ENCODE data around the gene AGBL1. TPM values are rescaled to one million over a fixed set of nuclear protein-coding genes. Genes with fewer than 3 reads are reported as not detected.

Gene AGBL1
- total RNA-seq, 1 donor from 2014 or later = not detected

DNA sequence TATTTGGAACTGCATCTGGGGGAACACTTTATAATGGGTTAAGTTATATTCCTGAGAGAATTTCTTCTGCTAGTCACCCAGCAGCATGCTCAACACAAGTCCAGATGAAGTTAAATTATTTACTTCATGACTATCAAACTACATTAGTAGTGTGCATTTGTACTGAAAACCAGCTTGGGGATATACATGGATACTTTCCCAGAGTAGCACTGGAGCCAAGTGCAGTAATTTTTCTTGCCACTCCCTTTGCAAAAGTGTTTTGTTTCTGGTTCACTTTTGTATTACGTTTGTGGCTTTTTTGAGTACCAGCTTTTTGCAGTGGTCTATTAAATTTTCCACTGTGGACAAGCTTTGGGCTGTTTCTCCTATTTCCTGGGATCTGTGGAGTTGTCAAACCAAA is 243.0 kb downstream of the AGBL1 start:
- TF ChIP-seq, protein P1, sequence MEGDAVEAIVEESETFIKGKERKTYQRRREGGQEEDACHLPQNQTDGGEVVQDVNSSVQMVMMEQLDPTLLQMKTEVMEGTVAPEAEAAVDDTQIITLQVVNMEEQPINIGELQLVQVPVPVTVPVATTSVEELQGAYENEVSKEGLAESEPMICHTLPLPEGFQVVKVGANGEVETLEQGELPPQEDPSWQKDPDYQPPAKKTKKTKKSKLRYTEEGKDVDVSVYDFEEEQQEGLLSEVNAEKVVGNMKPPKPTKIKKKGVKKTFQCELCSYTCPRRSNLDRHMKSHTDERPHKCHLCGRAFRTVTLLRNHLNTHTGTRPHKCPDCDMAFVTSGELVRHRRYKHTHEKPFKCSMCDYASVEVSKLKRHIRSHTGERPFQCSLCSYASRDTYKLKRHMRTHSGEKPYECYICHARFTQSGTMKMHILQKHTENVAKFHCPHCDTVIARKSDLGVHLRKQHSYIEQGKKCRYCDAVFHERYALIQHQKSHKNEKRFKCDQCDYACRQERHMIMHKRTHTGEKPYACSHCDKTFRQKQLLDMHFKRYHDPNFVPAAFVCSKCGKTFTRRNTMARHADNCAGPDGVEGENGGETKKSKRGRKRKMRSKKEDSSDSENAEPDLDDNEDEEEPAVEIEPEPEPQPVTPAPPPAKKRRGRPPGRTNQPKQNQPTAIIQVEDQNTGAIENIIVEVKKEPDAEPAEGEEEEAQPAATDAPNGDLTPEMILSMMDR (IDR thresholded peaks at IDR 0.05) = no peak
- no peak overlapping the region for H3K27ac Mint-ChIP-seq (ENCODE audit: unreplicated experiment)
- H3K9me3 Mint-ChIP-seq (ENCODE audit: unreplicated experiment) = peaks cover 28% of the 10 kb centered on the region
- no peaks in the 10 kb centered on the region for H3K36me3 Mint-ChIP-seq (ENCODE audit: unreplicated experiment)
- no peak overlapping the region for H3K4me3 Mint-ChIP-seq (ENCODE audit: unreplicated experiment)
- H3K4me1 Mint-ChIP-seq (ENCODE audit: unreplicated experiment) = no peaks in the 10 kb centered on the region
- DNase-seq (ENCODE audit: extremely low spot score, unreplicated experiment) = no peak
- no peaks in the 10 kb centered on the region for H3K27me3 Mint-ChIP-seq (ENCODE audit: unreplicated experiment)

DNA sequence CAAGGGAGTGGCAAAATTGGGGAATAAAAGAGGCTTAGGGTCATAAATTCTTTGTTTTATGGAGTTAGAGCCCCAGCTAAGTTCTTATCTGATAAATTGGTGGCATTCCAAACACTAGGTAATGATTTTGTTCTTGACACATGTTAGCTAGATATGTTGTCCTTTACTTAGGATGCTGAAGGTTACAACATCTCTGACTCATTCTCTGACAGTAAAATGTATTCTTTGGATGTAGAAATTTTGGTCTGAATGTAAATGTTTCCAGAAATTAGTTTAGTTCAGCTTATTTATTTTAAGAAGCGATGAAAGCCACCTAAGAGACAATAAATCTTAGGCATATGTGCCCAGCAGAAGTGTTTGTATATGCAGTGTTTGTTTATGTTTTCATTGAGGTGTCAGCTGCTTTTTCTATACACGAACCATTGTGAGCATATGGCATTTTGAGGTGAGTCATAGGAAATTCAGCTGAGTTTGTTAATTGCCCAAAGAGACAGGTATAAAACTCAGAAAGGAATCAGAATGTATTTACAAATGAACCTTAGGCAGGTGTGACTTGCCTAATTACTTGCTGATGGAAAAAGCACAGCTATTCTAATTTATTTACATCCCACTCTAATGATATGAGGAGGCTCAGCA is 247.7 kb downstream of the AGBL1 start:
- H3K36me3 Mint-ChIP-seq (ENCODE audit: unreplicated experiment) = no peaks in the 10 kb centered on the region
- H3K27me3 Mint-ChIP-seq (ENCODE audit: unreplicated experiment) = no peaks in the 10 kb centered on the region
- H3K4me1 Mint-ChIP-seq (ENCODE audit: unreplicated experiment) = no peaks in the 10 kb centered on the region
- H3K4me3 Mint-ChIP-seq (ENCODE audit: unreplicated experiment) = no peak overlapping the region
- TF ChIP-seq, protein P1 (IDR thresholded peaks at IDR 0.05) = no peak
- no peak overlapping the region for H3K27ac Mint-ChIP-seq (ENCODE audit: unreplicated experiment)
- peaks cover 35% of the 10 kb centered on the region for H3K9me3 Mint-ChIP-seq (ENCODE audit: unreplicated experiment)
- no peak for DNase-seq (ENCODE audit: extremely low spot score, unreplicated experiment)

DNA sequence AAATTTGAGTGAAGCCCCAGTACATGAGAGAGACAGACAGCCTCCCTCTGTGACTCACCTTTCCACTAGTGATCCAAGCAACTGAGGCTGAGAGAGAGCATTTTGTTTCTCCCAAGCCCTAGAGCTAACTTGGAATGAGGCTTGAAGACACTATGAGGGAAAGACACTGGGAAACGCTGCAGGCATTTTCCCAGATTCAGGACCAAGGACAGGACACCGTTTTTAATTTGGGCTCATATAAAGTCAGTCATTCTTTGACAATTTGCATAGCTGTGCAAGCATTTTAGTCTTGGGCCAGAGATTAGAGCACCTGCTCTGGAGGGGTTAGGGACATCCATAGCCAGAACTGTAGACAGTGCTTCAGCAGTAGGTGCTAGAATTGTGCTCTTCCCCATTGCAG is 249.0 kb downstream of the AGBL1 start:
- H3K9me3 Mint-ChIP-seq (ENCODE audit: unreplicated experiment) = peaks cover 46% of the 10 kb centered on the region
- no peaks in the 10 kb centered on the region for H3K36me3 Mint-ChIP-seq (ENCODE audit: unreplicated experiment)

DNA sequence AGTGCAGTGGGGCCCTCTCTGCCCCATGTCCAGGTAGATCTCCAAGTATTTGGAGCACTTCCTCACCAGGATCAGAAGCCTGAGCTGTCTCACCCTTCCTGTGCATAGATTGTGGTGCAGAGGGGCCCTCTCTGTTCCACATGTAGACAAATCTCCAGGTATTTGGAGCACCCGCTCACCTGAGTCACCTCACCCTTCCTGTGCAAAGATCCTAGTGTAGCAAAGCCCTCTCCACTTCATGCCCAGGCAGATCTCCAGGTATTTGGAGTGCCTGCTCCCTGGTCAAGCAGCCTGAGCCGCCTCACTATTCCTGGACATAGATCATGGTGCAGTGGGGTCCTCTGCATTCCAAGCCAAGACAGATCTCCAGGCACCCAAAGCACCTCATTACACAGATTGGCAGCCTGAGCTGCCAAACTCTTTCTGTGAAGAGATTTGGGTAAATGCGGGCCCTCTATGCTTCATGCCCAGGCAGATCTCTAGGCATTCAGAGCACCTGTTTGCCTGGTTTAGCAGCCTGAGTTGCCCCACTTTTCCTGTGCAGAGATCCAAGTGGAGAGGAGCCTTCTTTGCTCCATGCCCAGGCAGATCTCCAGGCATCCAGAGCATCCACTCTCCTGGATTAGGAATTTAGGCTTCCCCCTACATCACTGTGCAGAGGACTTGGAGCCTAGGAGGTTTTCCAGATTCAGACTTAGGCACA is 249.8 kb downstream of the AGBL1 start:
- Mint-ChIP-seq H3K27ac (ENCODE audit: unreplicated experiment) (no peak overlapping the region), H3K4me1 (ENCODE audit: unreplicated experiment) (no peaks in the 10 kb centered on the region)
- TF ChIP-seq, protein P1 (IDR thresholded peaks at IDR 0.05) = no peak

More for the DNA sequence above, 249.0 kb downstream of the AGBL1 start:
- Mint-ChIP-seq H3K27ac (ENCODE audit: unreplicated experiment) (no peak overlapping the region), H3K27me3 (ENCODE audit: unreplicated experiment) (no peaks in the 10 kb centered on the region), H3K4me3 (ENCODE audit: unreplicated experiment) (no peak overlapping the region), H3K4me1 (ENCODE audit: unreplicated experiment) (no peaks in the 10 kb centered on the region)
- TF ChIP-seq, protein P1 (IDR thresholded peaks at IDR 0.05) = no peak
- no peak for DNase-seq (ENCODE audit: extremely low spot score, unreplicated experiment)

DNA sequence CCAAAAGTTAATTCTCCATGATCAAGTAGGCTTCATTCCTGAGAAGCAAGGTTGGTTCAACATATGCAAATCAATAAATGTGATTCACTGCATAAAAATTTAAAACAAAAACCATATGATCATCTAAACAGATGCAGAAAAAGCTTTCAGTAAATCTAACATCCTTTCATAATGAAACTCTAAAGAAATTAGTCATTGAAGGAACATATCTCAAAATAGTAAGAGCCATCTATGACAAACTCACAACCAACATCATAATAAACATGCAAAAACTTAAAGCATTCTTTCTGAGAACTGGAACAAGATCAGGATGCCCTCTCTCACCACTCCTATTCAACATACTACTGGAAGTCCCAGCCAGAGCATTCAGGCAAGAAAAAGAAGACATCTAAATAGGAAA is 254.1 kb downstream of the AGBL1 start:
- TF ChIP-seq, protein P1 (IDR thresholded peaks at IDR 0.05) = no peak
- Mint-ChIP-seq H3K4me1 (ENCODE audit: unreplicated experiment) (no peaks in the 10 kb centered on the region), H3K9me3 (ENCODE audit: unreplicated experiment) (peaks cover 64% of the 10 kb centered on the region), H3K27ac (ENCODE audit: unreplicated experiment) (no peak overlapping the region), H3K4me3 (ENCODE audit: unreplicated experiment) (no peak overlapping the region), H3K27me3 (ENCODE audit: unreplicated experiment) (no peaks in the 10 kb centered on the region), H3K36me3 (ENCODE audit: unreplicated experiment) (no peaks in the 10 kb centered on the region)
- DNase-seq (ENCODE audit: extremely low spot score, unreplicated experiment) = no peak

More for the DNA sequence above, 249.8 kb downstream of the AGBL1 start:
- H3K4me3 Mint-ChIP-seq (ENCODE audit: unreplicated experiment) = no peak overlapping the region
- no peak for DNase-seq (ENCODE audit: extremely low spot score, unreplicated experiment)
- no peaks in the 10 kb centered on the region for H3K27me3 Mint-ChIP-seq (ENCODE audit: unreplicated experiment)
- peaks cover 54% of the 10 kb centered on the region for H3K9me3 Mint-ChIP-seq (ENCODE audit: unreplicated experiment)
- H3K36me3 Mint-ChIP-seq (ENCODE audit: unreplicated experiment) = no peaks in the 10 kb centered on the region

All from osteocyte (in vitro differentiated cells).